Measurements from ENCODE around the gene LPCAT1.

GRCh38 chr5:1538276-1538675, 14.5 kb upstream of the LPCAT1 start:
- TF ChIP-seq EZH2 (IDR thresholded peaks at IDR 0.05; ENCODE audit: borderline replicate concordance, low read depth, low read length, severe bottlenecking) = no peak
- no peak for TF ChIP-seq CTCF (IDR thresholded peaks at IDR 0.05; ENCODE audit: extremely low read depth in 1 of 2, insufficient read depth in 1 of 2, low read depth in 1 of 2, low read length in 2 of 2)
